HepG2 (cell line): ENCODE results near the gene AKAIN1. TPM values are rescaled to one million over a fixed set of nuclear protein-coding genes. Genes with fewer than 3 reads are reported as not detected.

Experiments
- ATAC-seq: fragments of 200-7000 bp; cut with Tn5 transposase; 3 replicates; pipeline ENCODE4 v1.9.1; 2020; ENCODE audit warnings: mild to moderate bottlenecking, moderate library complexity
- BruUV-seq: library from RNA; stranded (reverse); fragments of 400-500 nt; replicated peaks from 2 replicates; lab custom pipeline; 2021; lab: Mats Ljungman, UMichigan
- CTCF ChIA-PET: fragments of 300-600 bp; formaldehyde crosslinking; extraction: SDS; loops from one replicate; lab custom pipeline; 2021; ENCODE audit warnings: low total read pairs, inconsistent platforms, low intra/inter-chr PET ratio; lab: Yijun Ruan, JAX
- POLR2A ChIA-PET: fragments of 350-600 bp; sonication (Branson Sonifier 250); formaldehyde crosslinking; loops from one replicate; lab custom pipeline; 2020; ENCODE audit warnings: antibody characterized with exemption, inconsistent platforms; lab: Yijun Ruan, JAX
- DNase-seq: peaks from one replicate; pipeline ENCODE4 v3.0.0-alpha.2; 2015; ENCODE audit warnings: low spot score
- FAIRE-seq: peaks from 3 replicates; lab custom pipeline; 2011; peaks lifted over from hg19 to GRCh38; lab: Jason Lieb, UNC
- H2AFZ ChIP-seq: one replicate; pipeline ENCODE4 v1.6.1; 2011; ENCODE audit warnings: low read length, inconsistent platforms
- H3K27ac ChIP-seq: fragments of 300-600 bp; 3 replicates; pipeline ENCODE4 v1.8.0; 2011; ENCODE audit warnings: mixed run types, mild to moderate bottlenecking, mixed read lengths, low read length, inconsistent platforms; ENCODE audit not compliant: insufficient read depth; ENCODE audit errors: extremely low read length
- H3K27me3 ChIP-seq, 2 experiments: fragments of 200-600 bp in 1 of 2; 2 replicates in 1 of 2; 3 replicates in 1 of 2; pipeline versions ENCODE4 v1.6.0 to v1.8.0; 2011; ENCODE audit warnings: low read length in 2 of 2, mild to moderate bottlenecking in 2 of 2, moderate library complexity in 2 of 2, inconsistent platforms in 1 of 2; ENCODE audit not compliant: insufficient read depth in 2 of 2, control insufficient read depth in 1 of 2
- H3K36me3 ChIP-seq, 2 experiments: fragments of 200-600 bp in 1 of 2; replicated peaks in 1 of 2; 2 replicates in 1 of 2; 3 replicates in 1 of 2; pipeline versions ENCODE4 v1.5.1 to v1.8.0; 2011; ENCODE audit warnings: low read length in 2 of 2, inconsistent platforms in 1 of 2; ENCODE audit not compliant: insufficient read depth in 2 of 2, control insufficient read depth in 1 of 2
- H3K4me1 ChIP-seq: 2 replicates; pipeline ENCODE4 v1.5.1; 2012; ENCODE audit warnings: low read length, inconsistent platforms; ENCODE audit not compliant: insufficient read depth
- H3K4me2 ChIP-seq: 2 replicates; pipeline ENCODE4 v1.6.0; 2011; ENCODE audit warnings: low read depth, low read length, inconsistent platforms
- H3K4me3 ChIP-seq, 3 experiments: fragments of 200-600 bp in 1 of 3; sonication (generic), shearing (Covaris generic) in 1 of 3; replicated peaks in 1 of 3; 2 replicates each; pipeline ENCODE4 v1.5.1; 2011 to 2016; ENCODE audit warnings: low read length in 3 of 3, inconsistent platforms in 2 of 3, low read depth in 2 of 3, mild to moderate bottlenecking in 2 of 3, control low read depth in 1 of 3, mixed read lengths in 1 of 3; ENCODE audit not compliant: insufficient read depth in 1 of 3
- H3K79me2 ChIP-seq: one replicate; pipeline ENCODE4 v1.6.1; 2011; ENCODE audit warnings: low read length, inconsistent platforms; ENCODE audit not compliant: insufficient read depth
- H3K9ac ChIP-seq: 2 replicates; pipeline ENCODE4 v1.6.0; 2011; ENCODE audit warnings: mild to moderate bottlenecking, low read depth, low read length, inconsistent platforms; ENCODE audit not compliant: insufficient read depth
- H3K9me3 ChIP-seq: 2 replicates; pipeline ENCODE4 v1.5.1; 2012; ENCODE audit warnings: mild to moderate bottlenecking, low read length
- H4K20me1 ChIP-seq: 2 replicates; pipeline ENCODE4 v1.6.0; 2011; ENCODE audit warnings: inconsistent platforms, mild to moderate bottlenecking, low read length, moderate library complexity; ENCODE audit not compliant: insufficient read depth
- EZH2 ChIP-seq: conservative IDR thresholded peaks from 2 replicates; pipeline ENCODE4 v1.6.1; 2012; ENCODE audit warnings: mild to moderate bottlenecking, low read depth, low read length, moderate library complexity
- KMT2A ChIP-seq: sonication (generic); formaldehyde crosslinking; IDR thresholded peaks from 2 replicates; pipeline ENCODE4 v1.4.0; 2020; ENCODE audit warnings: missing genetic modification reagents
- MED13 ChIP-seq: sonication (generic); formaldehyde crosslinking; IDR thresholded peaks from 2 replicates; pipeline ENCODE4 v1.5.0; 2020; ENCODE audit warnings: missing genetic modification reagents
- MYC ChIP-seq: sonication (generic); formaldehyde crosslinking; IDR thresholded peaks from 2 replicates; pipeline ENCODE4 v1.9.0; 2021; ENCODE audit warnings: missing genetic modification reagents, borderline replicate concordance
- RBM39 ChIP-seq: fragments of 200-400 bp; formaldehyde crosslinking; IDR thresholded peaks from one replicate; pipeline ENCODE4 v1.6.1; 2018; ENCODE audit warnings: antibody characterized with exemption, mild to moderate bottlenecking, low read depth, low read length; ENCODE audit not compliant: poor library complexity, severe bottlenecking
- RORA ChIP-seq: sonication (generic); formaldehyde crosslinking; IDR thresholded peaks from 2 replicates; pipeline ENCODE4 v1.5.0; 2020; ENCODE audit warnings: mild to moderate bottlenecking, missing genetic modification reagents, moderate library complexity
- TGIF2 ChIP-seq: IDR thresholded peaks from 2 replicates; pipeline ENCODE4 v1.6.1; 2016; ENCODE audit warnings: control low read depth, missing compliant biosample characterization
- ZNF20 ChIP-seq: sonication (generic); formaldehyde crosslinking; IDR thresholded peaks from 2 replicates; pipeline ENCODE4 v1.4.0; 2020; ENCODE audit warnings: mild to moderate bottlenecking, moderate library complexity, missing genetic modification reagents
- ZNF704 ChIP-seq: sonication (generic); formaldehyde crosslinking; IDR thresholded peaks from 2 replicates; pipeline ENCODE4 v1.8.1; 2023; ENCODE audit warnings: mild to moderate bottlenecking, inconsistent platforms, moderate library complexity, missing genetic modification reagents, borderline replicate concordance
- ZNF780A ChIP-seq: sonication (generic); formaldehyde crosslinking; IDR thresholded peaks from 2 replicates; pipeline ENCODE4 v1.8.0; 2022; ENCODE audit warnings: mild to moderate bottlenecking, missing genetic modification reagents, moderate library complexity
- WGBS: methylation state at CpG from one replicate; pipeline ENCODE4 v1.1.6; 2017; ENCODE audit warnings: low lambda C conversion rate; 5-methylcytosine and 5-hydroxymethylcytosine counted together
- in situ Hi-C: cut with HindIII; loops from 2 replicates; pipeline ENCODE4 v1.10.0; 2017; ENCODE audit warnings: low pct_unique_long_range_greater_than_20kb; ENCODE audit not compliant: extremely low pct_ligation_motif_present
- intact Hi-C: fragments of 100-400 bp; cut with micrococcal nuclease; formaldehyde crosslinking; loops from one replicate; pipeline ENCODE4 v1.10.0; 2022; ENCODE audit not compliant: unreplicated experiment
- polyA plus RNA-seq, 8 experiments: library from polyadenylated mRNA; depleted of rRNA in 3 of 8; stranded (reverse) in 7 of 8; unstranded in 1 of 8; fragments of >200 nt; fragmentation: Illumina TruSeq in 4 of 8; extraction: Trizol in 4 of 8; gene quantifications; 2 replicates each; pipeline versions ENCODE4 v1.2.1 to v1.2.3, GENCODE V29; 2011 to 2016; ENCODE audit warnings: low read depth in 4 of 8, missing spikeins in 1 of 8, mixed read lengths in 1 of 8; ENCODE audit not compliant: insufficient read depth in 1 of 8
- total RNA-seq, 5 experiments: library from RNA; depleted of rRNA; stranded (reverse); fragments of >200 nt; fragmentation: Illumina TruSeq; extraction: Trizol; gene quantifications; 2 replicates each; pipeline ENCODE4 v1.2.3, GENCODE V29; 2016; ENCODE audit warnings: low read depth in 1 of 5

AKAIN1 gene
- total and polyA plus RNA-seq, 2 of the 13 experiments (the other 11 are each of a cell fraction or from before 2014, with no cell fraction given) = not detected

DNA sequence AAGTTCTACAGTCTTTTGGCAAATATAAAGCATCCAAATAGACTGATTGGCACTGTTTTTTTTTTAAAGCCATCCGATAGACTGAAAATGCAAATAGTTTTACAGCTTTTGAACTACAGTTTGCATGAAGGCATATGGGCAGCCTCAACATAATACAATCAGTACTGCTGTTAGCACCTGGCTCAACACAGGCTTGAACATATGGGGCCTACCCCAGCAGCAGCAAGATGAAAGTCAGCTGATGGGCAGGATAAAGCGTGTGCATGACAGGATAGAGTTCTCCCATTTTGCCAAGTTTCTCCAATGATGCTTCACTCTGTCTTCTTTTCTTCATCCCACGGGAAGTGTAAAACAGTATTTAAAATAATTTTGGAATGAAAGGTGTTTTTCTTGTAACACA lies 1.3 kb upstream of the AKAIN1 start:
- DNase-seq = no peak
- Histone ChIP-seq H4K20me1 (peaks cover 3% of the 10 kb centered on the region; the same call in 1 of the 2 replicates), H3K79me2 (no peaks in the 10 kb centered on the region), H3K4me2 (no peak overlapping the region), H3K4me3 (no peak overlapping the region), H3K4me1 (no peaks in the 10 kb centered on the region), H3K36me3 (no peaks in the 10 kb centered on the region), H3K9ac (no peak overlapping the region), H3K27ac (no peak overlapping the region), H3K9me3 (no peaks in the 10 kb centered on the region), H3K27me3 (peaks cover 0 to 12% of the 10 kb centered on the region in 2 experiments; a peak in 1 of 5 replicates), H2AFZ (no peak overlapping the region)
- intact Hi-C loops (loop anchor here (10.0 kb wide), 1 partner anchor 86 kb away; no protein-coding TSS in a partner anchor), in situ Hi-C loops (no loop called here)
- ATAC-seq = no peak
- TF ChIP-seq MYC (CRISPR knock-in tag) (no peak), MED13 (CRISPR knock-in tag) (no peak), KMT2A (CRISPR knock-in tag) (no peak), ZNF704 (CRISPR knock-in tag) (no peak), ZNF780A (no peak)
- CTCF ChIA-PET = no interaction called here
- no peak for FAIRE-seq
- POLR2A ChIA-PET = no interaction called here
- no TSS peak for BruUV-seq
- 36% methylated on average over 3 of the region's 3 CpGs for WGBS

- TF ChIP-seq TGIF2 (CRISPR knock-in tag) (0 out of 2 replicates have a peak, but pooled peaks have one; percentile 5), RBM39 (no peak), EZH2 (no peak), ZNF20 (CRISPR knock-in tag) (no peak), RORA (CRISPR knock-in tag) (no peak)
- H3K4me3 ChIP-seq = no peak overlapping the region
- H3K9ac ChIP-seq = no peak overlapping the region
- WGBS = 13% methylated on average over 16 of the region's 18 CpGs
- H3K27me3 ChIP-seq = peaks cover 0 to 12% of the 10 kb centered on the region in 2 experiments; a peak in 1 of 5 replicates
- H4K20me1 ChIP-seq = peaks cover 3% of the 10 kb centered on the region; the same call in 1 of the 2 replicates
- peak; percentile 36; the same call in 2 of the 3 replicates for ATAC-seq
- no peak overlapping the region for H2AFZ ChIP-seq
- no peaks in the 10 kb centered on the region for H3K9me3 ChIP-seq
- in situ Hi-C loops (no loop called here), intact Hi-C loops (loop anchor here (10.0 kb wide), 1 partner anchor 87 kb away; no protein-coding TSS in a partner anchor)
- H3K4me2 ChIP-seq = no peak overlapping the region
- CTCF ChIA-PET = no interaction called here
- no peak overlapping the region for H3K27ac ChIP-seq
- DNase-seq = no peak
- no peaks in the 10 kb centered on the region for H3K36me3 ChIP-seq
- BruUV-seq = no TSS peak
- FAIRE-seq = no peak
- POLR2A ChIA-PET = no interaction called here
- no peaks in the 10 kb centered on the region for H3K4me1 ChIP-seq
- H3K79me2 ChIP-seq = no peaks in the 10 kb centered on the region
Measured at GRCh38 chr18:5197461-5197860, 404 bp upstream of the AKAIN1 start.
